AG09309 (cell line): ENCODE data around the gene TBC1D7.

Experiments
- DNase-seq: peaks from one replicate; pipeline ENCODE4 v3.0.0-alpha.2; 2010; ENCODE audit warnings: low read depth
- H3K4me3 ChIP-seq: 2 replicates; pipeline ENCODE4 v1.5.1; 2011; ENCODE audit warnings: mild to moderate bottlenecking, low read depth, low read length, moderate library complexity; ENCODE audit not compliant: control insufficient read depth
- TF ChIP-seq, protein P1 (sequence below): IDR thresholded peaks from 2 replicates; pipeline ENCODE4 v1.5.1; 2011; ENCODE audit warnings: mild to moderate bottlenecking, low read depth, low read length, inconsistent platforms; ENCODE audit not compliant: insufficient read depth, control insufficient read depth; ENCODE audit errors: missing control alignments

The TBC1D7 gene

DNA sequence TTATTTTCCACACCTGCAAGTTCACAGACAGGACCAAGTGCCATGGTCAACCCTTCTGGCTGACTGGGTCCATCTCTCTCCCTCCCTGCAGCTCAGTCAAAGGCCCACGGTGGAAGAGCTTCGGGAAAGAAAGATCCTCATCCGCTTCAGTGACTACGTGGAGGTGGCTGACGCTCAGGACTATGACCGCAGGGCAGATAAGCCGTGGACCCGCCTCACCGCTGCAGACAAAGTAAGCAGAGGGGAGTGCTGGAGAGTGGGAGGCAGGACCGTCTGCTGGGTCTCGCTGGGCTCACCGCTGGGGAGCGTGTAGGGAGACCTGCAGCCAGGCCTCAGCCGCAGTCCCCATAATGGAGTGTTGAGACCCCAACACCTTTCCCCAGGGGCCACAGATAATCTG lies 45.0 kb downstream of the TBC1D7 start:
- no peak for DNase-seq
- TF ChIP-seq, protein P1, sequence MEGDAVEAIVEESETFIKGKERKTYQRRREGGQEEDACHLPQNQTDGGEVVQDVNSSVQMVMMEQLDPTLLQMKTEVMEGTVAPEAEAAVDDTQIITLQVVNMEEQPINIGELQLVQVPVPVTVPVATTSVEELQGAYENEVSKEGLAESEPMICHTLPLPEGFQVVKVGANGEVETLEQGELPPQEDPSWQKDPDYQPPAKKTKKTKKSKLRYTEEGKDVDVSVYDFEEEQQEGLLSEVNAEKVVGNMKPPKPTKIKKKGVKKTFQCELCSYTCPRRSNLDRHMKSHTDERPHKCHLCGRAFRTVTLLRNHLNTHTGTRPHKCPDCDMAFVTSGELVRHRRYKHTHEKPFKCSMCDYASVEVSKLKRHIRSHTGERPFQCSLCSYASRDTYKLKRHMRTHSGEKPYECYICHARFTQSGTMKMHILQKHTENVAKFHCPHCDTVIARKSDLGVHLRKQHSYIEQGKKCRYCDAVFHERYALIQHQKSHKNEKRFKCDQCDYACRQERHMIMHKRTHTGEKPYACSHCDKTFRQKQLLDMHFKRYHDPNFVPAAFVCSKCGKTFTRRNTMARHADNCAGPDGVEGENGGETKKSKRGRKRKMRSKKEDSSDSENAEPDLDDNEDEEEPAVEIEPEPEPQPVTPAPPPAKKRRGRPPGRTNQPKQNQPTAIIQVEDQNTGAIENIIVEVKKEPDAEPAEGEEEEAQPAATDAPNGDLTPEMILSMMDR: no peak
- no peak overlapping the region for H3K4me3 ChIP-seq

DNA sequence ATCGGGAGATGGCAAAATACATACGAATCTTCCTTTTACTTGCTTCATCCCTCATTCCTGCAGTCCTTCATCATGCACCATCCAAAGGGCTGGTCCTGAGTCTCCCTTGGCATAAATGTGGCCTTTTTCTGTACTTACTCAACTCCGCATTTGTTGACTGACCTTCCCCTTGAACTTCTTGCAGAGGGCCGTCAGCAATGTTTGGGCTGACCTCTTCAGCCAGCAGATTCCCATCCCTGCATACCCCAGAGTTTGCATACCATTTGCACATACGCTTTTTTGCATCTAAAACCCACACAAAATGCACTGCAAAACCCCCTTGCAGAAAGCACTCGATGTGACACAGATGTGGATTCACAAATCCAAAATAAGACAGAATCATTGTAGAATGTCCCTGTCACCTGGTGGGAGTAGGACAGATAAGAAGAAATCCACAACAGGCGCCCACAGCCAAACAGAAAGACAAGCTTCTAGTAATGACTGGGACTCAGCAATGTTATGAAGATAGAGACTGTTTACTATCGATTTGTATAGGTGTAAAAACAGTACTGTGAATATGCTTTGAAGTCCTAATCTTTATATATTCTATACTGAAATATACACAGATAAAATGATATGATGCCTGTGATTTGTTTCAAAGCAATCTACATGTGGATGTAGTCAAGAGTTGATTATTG lies 45.8 kb downstream of the TBC1D7 start:
- TF ChIP-seq, protein P1: no peak
- no peak overlapping the region for H3K4me3 ChIP-seq
- no peak for DNase-seq

DNA sequence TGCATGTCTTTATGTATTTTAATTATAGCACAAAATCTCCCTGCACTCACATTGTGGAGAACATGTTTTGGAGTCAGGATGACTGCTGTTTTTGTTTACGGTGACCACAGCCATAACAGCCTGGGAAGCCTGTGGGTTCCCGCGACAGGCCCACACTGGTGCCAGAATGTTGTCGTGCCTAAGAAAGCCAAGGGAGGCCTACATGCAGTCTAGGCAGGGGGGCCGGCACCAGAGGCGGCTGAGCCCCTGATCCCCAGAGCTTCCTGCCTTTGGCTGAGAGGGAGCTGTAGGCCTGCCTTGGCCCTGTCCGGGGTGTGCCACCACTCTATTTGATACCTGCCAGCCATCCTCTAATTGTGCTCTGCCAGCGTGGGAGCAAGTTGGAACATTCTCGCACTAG lies 46.7 kb downstream of the TBC1D7 start:
- H3K4me3 ChIP-seq: no peak overlapping the region
- TF ChIP-seq, protein P1: no peak
- DNase-seq: no peak

DNA sequence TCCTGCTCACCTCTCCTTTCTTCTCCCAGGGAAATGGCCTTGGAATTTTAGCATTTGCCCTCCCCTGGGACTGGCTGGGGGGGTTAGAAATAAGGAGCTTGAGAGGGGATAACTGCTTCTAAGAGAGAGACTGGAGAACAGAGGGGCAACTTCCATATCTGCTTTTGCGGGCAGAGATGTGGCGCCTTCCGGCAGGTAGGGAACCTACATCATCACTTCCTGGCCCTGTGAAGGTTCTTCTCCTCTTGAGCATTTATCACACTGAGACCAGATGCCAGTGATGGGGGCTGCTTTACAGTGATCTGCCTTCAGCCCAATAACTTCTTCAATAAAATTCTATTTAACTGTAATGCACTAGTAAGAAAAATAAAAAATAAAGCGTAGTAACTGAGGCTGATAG lies 48.1 kb downstream of the TBC1D7 start:
- H3K4me3 ChIP-seq: no peak overlapping the region
- TF ChIP-seq, protein P1: no peak
- DNase-seq: no peak

DNA sequence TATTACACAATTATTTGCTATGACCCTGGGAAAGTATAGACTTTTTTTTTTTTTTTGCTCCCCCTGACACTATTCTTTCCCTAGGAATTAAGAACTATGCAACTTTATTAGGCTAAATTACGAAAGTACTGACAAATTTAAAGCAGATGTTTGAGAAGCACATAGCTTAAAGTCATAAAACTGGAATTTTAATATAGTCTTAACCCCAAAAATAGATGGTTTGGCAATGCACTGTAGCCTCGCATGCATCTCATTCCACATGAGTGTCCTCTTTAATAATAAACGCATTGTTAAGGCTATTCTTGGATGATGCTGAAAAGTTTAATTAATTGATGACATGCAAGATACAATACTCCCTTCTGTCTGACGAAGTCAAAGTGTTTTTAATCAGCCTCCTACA lies 49.3 kb downstream of the TBC1D7 start:
- H3K4me3 ChIP-seq: no peak overlapping the region
- DNase-seq: peak; percentile 95
- TF ChIP-seq, protein P1: no peak

DNA sequence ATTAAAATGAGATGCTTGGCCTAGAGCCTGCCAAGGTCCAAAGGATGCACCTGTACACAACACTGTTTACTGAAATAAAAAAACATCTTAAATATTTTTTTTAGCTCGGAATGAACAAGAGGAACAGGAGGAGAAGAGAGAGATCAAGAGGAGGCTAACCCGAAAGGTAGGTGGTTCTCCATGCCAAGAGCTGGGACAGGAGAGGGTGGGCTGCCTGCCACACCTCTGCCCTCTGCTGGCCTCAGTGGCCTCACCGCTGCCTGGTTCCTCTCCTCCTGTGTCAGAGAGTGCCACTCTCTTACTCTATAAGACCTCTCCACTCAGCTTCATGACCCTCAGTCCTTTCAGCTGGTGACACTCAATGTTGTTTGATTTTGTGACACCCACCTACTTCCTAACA lies 50.2 kb downstream of the TBC1D7 start:
- TF ChIP-seq, protein P1: no peak
- no peak for DNase-seq
- H3K4me3 ChIP-seq: no peak overlapping the region
